SK-N-SH (cell line): ENCODE data around the gene ABCA7. TPM values are rescaled to one million over a fixed set of nuclear protein-coding genes. Genes with fewer than 3 reads are reported as not detected.

ENCODE experiments used
- CTCF ChIA-PET: fragments of 300-600, 350-600 bp; formaldehyde crosslinking; extraction: SDS; loops from one replicate; lab custom pipeline; 2021; lab: Yijun Ruan, JAX
- POLR2A ChIA-PET: fragments of 350-600 bp; sonication (Branson Sonifier 250); formaldehyde crosslinking; extraction: SDS; loops from one replicate; lab custom pipeline; 2020; ENCODE audit warnings: antibody characterized with exemption, inconsistent platforms; lab: Yijun Ruan, JAX
- DNase-seq: peaks from one replicate; pipeline ENCODE4 v3.0.0; 2012
- H2AFZ ChIP-seq: fragments of 200-600 bp; sonication (generic); 2 replicates; pipeline ENCODE4 v1.8.1; 2016; ENCODE audit warnings: antibody characterized with exemption, mild to moderate bottlenecking, low read depth
- H3F3A ChIP-seq: fragments of 200-600 bp; sonication (generic); replicated peaks from 2 replicates; pipeline ENCODE3; 2016; ENCODE audit warnings: antibody characterized with exemption, mild to moderate bottlenecking; ENCODE audit not compliant: insufficient read depth
- H3K27ac ChIP-seq, 2 experiments: fragments of 200-500 bp in 1 of 2; fragments of 200-600 bp in 1 of 2; sonication (Bioruptor generic) in 1 of 2; sonication (generic), shearing (Covaris generic) in 1 of 2; 2 replicates each; pipeline versions ENCODE4 v1.5.1 to v1.6.1; 2014 to 2016; ENCODE audit warnings: low read depth in 2 of 2, inconsistent platforms in 1 of 2, low read length in 1 of 2, mild to moderate bottlenecking in 1 of 2, mixed read lengths in 1 of 2
- H3K27me3 ChIP-seq: fragments of 200-600 bp; sonication (generic), shearing (Covaris generic); 2 replicates; pipeline ENCODE4 v1.6.1; 2016; ENCODE audit warnings: mixed run types; ENCODE audit not compliant: insufficient read depth
- H3K36me3 ChIP-seq, 2 experiments: fragments of 200-500 bp in 1 of 2; fragments of 200-600 bp in 1 of 2; sonication (Bioruptor generic) in 1 of 2; sonication (generic) in 1 of 2; replicated peaks in 1 of 2; 2 replicates each; pipeline versions ENCODE3 to v1.5.1; 2014 to 2016; ENCODE audit warnings: low read length in 1 of 2, mild to moderate bottlenecking in 1 of 2; ENCODE audit not compliant: insufficient read depth in 2 of 2, control insufficient read depth in 1 of 2
- H3K4me1 ChIP-seq, 2 experiments: fragments of 200-500 bp in 1 of 2; fragments of 200-600 bp in 1 of 2; sonication (Bioruptor generic) in 1 of 2; sonication (generic), shearing (Covaris generic) in 1 of 2; 2 replicates each; pipeline versions ENCODE4 v1.5.1 to v1.6.1; 2014 to 2016; ENCODE audit warnings: low read depth in 1 of 2, low read length in 1 of 2, mixed run types in 1 of 2; ENCODE audit not compliant: insufficient read depth in 2 of 2, control insufficient read depth in 1 of 2
- H3K4me2 ChIP-seq: fragments of 200-600 bp; sonication (generic), shearing (Covaris generic); 2 replicates; pipeline ENCODE4 v1.6.1; 2017; ENCODE audit warnings: mixed run types
- H3K4me3 ChIP-seq, 2 experiments: fragments of 200-500 bp in 1 of 2; fragments of 200-600 bp in 1 of 2; sonication (Bioruptor generic) in 1 of 2; sonication (generic), shearing (Covaris generic) in 1 of 2; 2 replicates each; pipeline versions ENCODE4 v1.5.1 to v1.8.1; 2014 to 2016; ENCODE audit warnings: low read depth in 2 of 2, inconsistent platforms in 1 of 2, low read length in 1 of 2, mild to moderate bottlenecking in 1 of 2, mixed read lengths in 1 of 2, moderate library complexity in 1 of 2
- H3K79me2 ChIP-seq: fragments of 200-600 bp; sonication (generic); 2 replicates; pipeline ENCODE4 v1.8.1; 2017; ENCODE audit warnings: mild to moderate bottlenecking; ENCODE audit not compliant: insufficient read depth
- H3K9ac ChIP-seq: fragments of 200-600 bp; sonication (generic); 2 replicates; pipeline ENCODE4 v1.6.1; 2017; ENCODE audit warnings: mixed run types
- H3K9me2 ChIP-seq: fragments of 200-600 bp; sonication (generic); 2 replicates; pipeline ENCODE4 v1.6.1; 2017; ENCODE audit warnings: mixed run types
- H3K9me3 ChIP-seq: fragments of 200-600 bp; sonication (generic); 2 replicates; pipeline ENCODE4 v1.6.1; 2017; ENCODE audit warnings: mixed run types, mild to moderate bottlenecking, moderate library complexity
- H4K20me1 ChIP-seq: fragments of 200-600 bp; sonication (generic); 2 replicates; pipeline ENCODE4 v1.6.1; 2017; ENCODE audit warnings: mild to moderate bottlenecking, mixed run types; ENCODE audit not compliant: insufficient read depth
- EZH2phosphoT487 ChIP-seq: fragments of 200-600 bp; sonication (generic); IDR thresholded peaks from 2 replicates; pipeline ENCODE4 v1.6.1; 2017; ENCODE audit warnings: low read depth, mixed run types, mild to moderate bottlenecking, antibody characterized with exemption, moderate library complexity, borderline replicate concordance
- FOXJ3 ChIP-seq: sonication (generic); formaldehyde crosslinking; IDR thresholded peaks from 2 replicates; pipeline ENCODE4 v1.5.1; 2020; ENCODE audit warnings: mild to moderate bottlenecking, missing genetic modification reagents
- FOXM1 ChIP-seq: IDR thresholded peaks from 2 replicates; pipeline ENCODE4 v1.4.0; 2012; ENCODE audit warnings: low read depth, mild to moderate bottlenecking
- GATA2 ChIP-seq: sonication (generic); formaldehyde crosslinking; IDR thresholded peaks from 2 replicates; pipeline ENCODE4 v1.5.0; 2020; ENCODE audit warnings: mild to moderate bottlenecking, missing genetic modification reagents
- IRF3 ChIP-seq: fragments of 150-350 bp; IDR thresholded peaks from 2 replicates; pipeline ENCODE4 v1.6.1; 2016; ENCODE audit warnings: mild to moderate bottlenecking, low read depth, low read length
- JUND ChIP-seq: IDR thresholded peaks from 2 replicates; pipeline ENCODE4 v1.4.0; 2012
- MXI1 ChIP-seq: IDR thresholded peaks from 2 replicates; pipeline ENCODE4 v1.6.1; 2012; ENCODE audit warnings: mild to moderate bottlenecking, low read depth, low read length, improper control_type of control experiment
- NFIC ChIP-seq: IDR thresholded peaks from 2 replicates; pipeline ENCODE4 v1.4.0; 2012; ENCODE audit warnings: borderline replicate concordance
- NRF1 ChIP-seq: IDR thresholded peaks from 2 replicates; pipeline ENCODE4 v1.6.1; 2012; ENCODE audit warnings: low read depth, mild to moderate bottlenecking, low read length
- PBX3 ChIP-seq: IDR thresholded peaks from 2 replicates; pipeline ENCODE4; 2012
- POLR2AphosphoS5 ChIP-seq: IDR thresholded peaks from 2 replicates; pipeline ENCODE4 v1.6.1; 2012; ENCODE audit warnings: low read depth, low read length
- RAD21 ChIP-seq: IDR thresholded peaks from 2 replicates; pipeline ENCODE4 v1.6.1; 2012; ENCODE audit warnings: mild to moderate bottlenecking, low read length
- RFX5 ChIP-seq: IDR thresholded peaks from 2 replicates; pipeline ENCODE4 v1.6.1; 2012; ENCODE audit warnings: mild to moderate bottlenecking, improper control_type of control experiment, low read length
- RXRA ChIP-seq: IDR thresholded peaks from 2 replicates; pipeline ENCODE4 v1.4.0; 2012; ENCODE audit warnings: low read depth, mild to moderate bottlenecking, borderline replicate concordance
- SMC3 ChIP-seq: IDR thresholded peaks from 2 replicates; pipeline ENCODE4 v1.6.1; 2012; ENCODE audit warnings: low read depth, low read length, improper control_type of control experiment
- TAF1 ChIP-seq: IDR thresholded peaks from 2 replicates; pipeline ENCODE4 v1.6.1; 2012; ENCODE audit warnings: low read depth, mild to moderate bottlenecking, low read length, moderate library complexity, borderline replicate concordance
- USF1 ChIP-seq: IDR thresholded peaks from 2 replicates; pipeline ENCODE4 v1.4.0; 2012; ENCODE audit warnings: low read depth, borderline replicate concordance
- USF2 ChIP-seq: fragments of 150-350 bp; IDR thresholded peaks from 2 replicates; pipeline ENCODE4 v1.6.1; 2017; ENCODE audit warnings: antibody characterized with exemption, low read length, low read depth, borderline replicate concordance
- WGBS: methylation state at CpG from one replicate; pipeline ENCODE4 v1.1.6; 2017; ENCODE audit warnings: low lambda C conversion rate; 5-methylcytosine and 5-hydroxymethylcytosine counted together
- polyA plus RNA-seq, 3 experiments: library from polyadenylated mRNA; depleted of rRNA; stranded (reverse); fragments of >200 nt; gene quantifications; 2 replicates each; pipeline ENCODE4 v1.2.3, GENCODE V29; 2012

Gene ABCA7
- polyA plus RNA-seq, 1 of the 3 experiments (the other 2 are of a cell fraction) = 7.8 TPM

- no peak overlapping the region for H2AFZ ChIP-seq
- H4K20me1 ChIP-seq = peaks cover 70% of the 10 kb centered on the region
- no peak for DNase-seq
- peaks cover 14% of the 10 kb centered on the region for H3F3A ChIP-seq
- no peaks in the 10 kb centered on the region for H3K9me2 ChIP-seq
- H3K36me3 ChIP-seq = peaks cover 0 to 17% of the 10 kb centered on the region in 2 experiments
- TF ChIP-seq FOXM1 = no peak
- no peak for TF ChIP-seq MXI1
- no peak for TF ChIP-seq USF1
- no peak for TF ChIP-seq RFX5
- no peak for TF ChIP-seq IRF3
- TF ChIP-seq NFIC = no peak
- TF ChIP-seq FOXJ3 (CRISPR knock-in tag) = no peak
- TF ChIP-seq POLR2AphosphoS5 = no peak
- TF ChIP-seq GATA2 (CRISPR knock-in tag) = no peak
- TF ChIP-seq EZH2phosphoT487 = no peak
- no peak for TF ChIP-seq RXRA
- TF ChIP-seq JUND = no peak
- TF ChIP-seq RAD21 = no peak
- no peak for TF ChIP-seq USF2
- TF ChIP-seq PBX3 = no peak
- no peak for TF ChIP-seq TAF1
- TF ChIP-seq NRF1 = no peak
- TF ChIP-seq SMC3 = no peak
- peaks cover 13 to 26% of the 10 kb centered on the region in 2 experiments; a peak in 1 of 4 replicates for H3K4me1 ChIP-seq
- H3K9ac ChIP-seq = no peak overlapping the region
- WGBS = no CpG with 5 or more reads among the region's 9 CpGs
- H3K4me3 ChIP-seq = no peak overlapping the region
- H3K9me3 ChIP-seq = no peaks in the 10 kb centered on the region
- no peaks in the 10 kb centered on the region for H3K27me3 ChIP-seq
- H3K4me2 ChIP-seq = peak overlapping the region; percentile 97; the same call in 1 of the 2 replicates
- H3K79me2 ChIP-seq = peaks cover 74% of the 10 kb centered on the region
- no peak overlapping the region for H3K27ac ChIP-seq
- ChIA-PET POLR2A (no interaction called here), CTCF (interaction anchor here (2.2 kb wide), 1 partner anchor 64 kb away, joined by 7 read pairs; no protein-coding TSS in a partner anchor)
These were observed 22.0 kb upstream of the ABCA7 start for GRCh38 chr19:1017906-1018305.
